A549 (cell line): Measurements from ENCODE around the gene ARHGAP12. TPM values are rescaled to one million over a fixed set of nuclear protein-coding genes. Genes with fewer than 3 reads are reported as not detected.

Experiments
- ATAC-seq, 2 experiments: fragments of 200-7000 bp in 1 of 2; fragments of >200 bp in 1 of 2; cut with Nextera tagmentation in 1 of 2; cut with Tn5 transposase in 1 of 2; 3 replicates each; pipeline versions ENCODE4 v1.8.0 to v1.9.1; 2018 to 2020; ENCODE audit warnings: mild to moderate bottlenecking in 1 of 2, moderate library complexity in 1 of 2
- CTCF ChIA-PET: fragments of 300-600 bp; sonication (Branson Sonifier 250); formaldehyde crosslinking; extraction: SDS; loops from one replicate; lab custom pipeline; 2021; ENCODE audit warnings: antibody characterized with exemption, inconsistent platforms; lab: Yijun Ruan, JAX
- POLR2A ChIA-PET: fragments of 350-600 bp; formaldehyde crosslinking; extraction: SDS; loops from one replicate; lab custom pipeline; 2021; ENCODE audit warnings: antibody characterized with exemption, inconsistent platforms; lab: Yijun Ruan, JAX
- DNase-seq, 2 experiments: peaks; one replicate each; pipeline versions ENCODE4 v3.0.0 to v3.0.0-alpha.2; 2011 to 2016; ENCODE audit warnings: low read depth in 1 of 2, low spot score in 1 of 2
- FAIRE-seq: peaks from 2 replicates; lab custom pipeline; 2011; peaks lifted over from hg19 to GRCh38; lab: Jason Lieb, UNC
- H3K27ac ChIP-seq, 2 experiments: fragments of >200 bp; sonication (Bioruptor Twin); formaldehyde crosslinking; 3 replicates each; pipeline ENCODE4 v1.5.1; 2016 to 2017
- H3K4me1 ChIP-seq: fragments of >200 bp; sonication (Bioruptor Twin); formaldehyde crosslinking; 3 replicates; pipeline ENCODE4 v1.6.1; 2016
- H3K4me2 ChIP-seq: fragments of >200 bp; sonication (Bioruptor Twin); formaldehyde crosslinking; 3 replicates; pipeline ENCODE4 v1.6.1; 2016
- H3K4me3 ChIP-seq: fragments of >200 bp; sonication (Bioruptor Twin); formaldehyde crosslinking; 3 replicates; pipeline ENCODE4 v1.5.1; 2016
- H3K9me3 ChIP-seq: fragments of >200 bp; sonication (Bioruptor Twin); formaldehyde crosslinking; 3 replicates; pipeline ENCODE4 v1.6.1; 2016
- BHLHE40 ChIP-seq: IDR thresholded peaks from 2 replicates; pipeline ENCODE4 v1.6.1; 2012; ENCODE audit warnings: low read depth, low read length, inconsistent platforms
- CEBPB ChIP-seq, 2 experiments: fragments of >200 bp in 1 of 2; sonication (Bioruptor Twin) in 1 of 2; formaldehyde crosslinking in 1 of 2; IDR thresholded peaks; 2 replicates each; pipeline ENCODE4 v1.6.1; 2012 to 2016
- CHD4 ChIP-seq: fragments of 200-600 bp; sonication (generic); IDR thresholded peaks from 2 replicates; pipeline ENCODE4 v1.6.1; 2016; ENCODE audit warnings: antibody characterized with exemption, mild to moderate bottlenecking, borderline replicate concordance
- EHF ChIP-seq: fragments of 250-450 bp; sonication (Bioruptor Pico); IDR thresholded peaks from 2 replicates; pipeline ENCODE4 v1.5.0; 2020; ENCODE audit warnings: mild to moderate bottlenecking
- EP300 ChIP-seq, 2 experiments: fragments of >200 bp; sonication (Bioruptor Twin); formaldehyde crosslinking; IDR thresholded peaks; 2 replicates in 1 of 2; 3 replicates in 1 of 2; pipeline ENCODE4 v1.6.1; 2016 to 2017
- FOSL2 ChIP-seq, 2 experiments: fragments of 450-650 bp in 1 of 2; fragments of >200 bp in 1 of 2; sonication (Bioruptor Twin) in 1 of 2; formaldehyde crosslinking; IDR thresholded peaks; 2 replicates each; pipeline versions ENCODE4 v1.5.0 to v1.6.1; 2016 to 2020; ENCODE audit warnings: mild to moderate bottlenecking in 1 of 2, moderate library complexity in 1 of 2
- HEYL ChIP-seq: fragments of 250-450 bp; sonication (Bioruptor Pico); IDR thresholded peaks from 2 replicates; pipeline ENCODE4 v1.8.0; 2021; ENCODE audit warnings: mild to moderate bottlenecking, moderate library complexity
- JUN ChIP-seq, 2 experiments: fragments of >200 bp; sonication (Bioruptor Twin); formaldehyde crosslinking; IDR thresholded peaks; 2 replicates in 1 of 2; 3 replicates in 1 of 2; pipeline ENCODE4 v1.6.1; 2016 to 2017
- JUNB ChIP-seq: fragments of >200 bp; sonication (Bioruptor Twin); formaldehyde crosslinking; IDR thresholded peaks from 2 replicates; pipeline ENCODE4 v1.6.1; 2016
- KDM5A ChIP-seq: fragments of 200-600 bp; sonication (generic); IDR thresholded peaks from 2 replicates; pipeline ENCODE4 v1.6.1; 2016; ENCODE audit warnings: antibody characterized with exemption, mild to moderate bottlenecking
- MAFK ChIP-seq: fragments of 450-650 bp; IDR thresholded peaks from 2 replicates; pipeline ENCODE4 v1.6.1; 2014; ENCODE audit not compliant: partially characterized antibody
- RNF2 ChIP-seq: fragments of 200-600 bp; sonication (generic); IDR thresholded peaks from 2 replicates; pipeline ENCODE4 v1.6.1; 2016; ENCODE audit warnings: low read depth, mild to moderate bottlenecking, antibody characterized with exemption, moderate library complexity, borderline replicate concordance
- TFCP2L1 ChIP-seq: fragments of 250-450 bp; sonication (Bioruptor Pico); IDR thresholded peaks from 2 replicates; pipeline ENCODE4 v1.5.0; 2021; ENCODE audit warnings: mild to moderate bottlenecking
- WGBS: methylation state at CpG from one replicate; pipeline ENCODE4 v1.1.6; 2017; ENCODE audit errors: missing lambda C conversion rate; 5-methylcytosine and 5-hydroxymethylcytosine counted together
- polyA plus RNA-seq, 4 experiments: library from polyadenylated mRNA; depleted of rRNA in 3 of 4; stranded (reverse); fragments of >200 nt; fragmentation: RNase III in 1 of 4; extraction: RNeasy Plus Mini Kit Qiagen cat#74134 plus additional on column Dnase treatment in 1 of 4; gene quantifications; 2 replicates in 3 of 4; 3 replicates in 1 of 4; pipeline ENCODE4 v1.2.3, GENCODE V29; 2011 to 2017
- TF ChIP-seq, protein P1 (sequence below): fragments of 200-600 bp; sonication (generic); IDR thresholded peaks from 2 replicates; pipeline ENCODE4 v1.6.1; 2016; ENCODE audit warnings: antibody characterized with exemption, mild to moderate bottlenecking, moderate library complexity
- TF ChIP-seq, protein P2 (sequence below): fragments of >200 bp; sonication (Bioruptor Twin); formaldehyde crosslinking; IDR thresholded peaks from 2 replicates; pipeline ENCODE4 v1.6.1; 2016
- TF ChIP-seq, protein P3 (sequence below): fragments of 150-350 bp; IDR thresholded peaks from 2 replicates; pipeline ENCODE4 v1.6.1; 2014; ENCODE audit warnings: low read depth, mild to moderate bottlenecking, low read length

The ARHGAP12 gene
- polyA plus RNA-seq, 2 of the 4 experiments (the other 2 are of a cell fraction): 22.1 to 49.3 TPM

DNA sequence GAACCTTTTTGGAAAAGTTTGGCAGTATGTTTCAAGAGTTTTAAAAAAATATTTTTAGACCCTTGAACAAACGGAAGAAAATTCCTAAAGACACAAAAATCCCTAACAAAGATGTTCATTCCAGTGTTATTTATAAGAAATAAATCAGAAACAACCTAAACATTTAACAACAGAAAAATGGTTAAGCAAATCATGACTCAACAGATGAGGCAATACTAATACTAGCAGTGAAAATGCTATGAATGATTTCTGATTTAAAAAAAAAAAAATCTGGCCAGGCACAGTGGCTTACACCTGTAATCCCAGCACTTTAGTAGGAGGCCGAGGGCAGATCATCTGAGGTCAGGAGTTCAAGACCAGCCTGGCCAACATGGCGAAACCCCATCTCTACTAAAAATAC is 61.0 kb downstream of the ARHGAP12 start:
- DNase-seq (peak in 1 of 2 experiments; percentile 47), FAIRE-seq (peak; percentile 43), ATAC-seq (no peak)
- peak overlapping the region; percentile 77 to 90 for H3K27ac ChIP-seq
- H3K4me3 ChIP-seq: no peak overlapping the region; the same call in 2 of the 3 replicates
- WGBS: 38% methylated on average over 3 of the region's 3 CpGs
- peak overlapping the region; percentile 94 for H3K4me2 ChIP-seq
- ChIA-PET CTCF (interaction anchor here (0.6 to 3.4 kb wide), 2 partner anchors 80 to 118 kb away, joined by 4 to 24 read pairs; no protein-coding TSS in a partner anchor), POLR2A (interaction anchor here (3.5 kb wide), 1 partner anchor 62 kb away, joined by 30 read pairs; the partner anchor contains the start of gene ARHGAP12)
- H3K9me3 ChIP-seq: no peaks in the 10 kb centered on the region
- peaks cover 86% of the 10 kb centered on the region for H3K4me1 ChIP-seq
- TF ChIP-seq KDM5A: no peak
- no peak for TF ChIP-seq CHD4
- TF ChIP-seq MAFK: peak; percentile 19
- TF ChIP-seq TFCP2L1: no peak
- TF ChIP-seq, protein P1, sequence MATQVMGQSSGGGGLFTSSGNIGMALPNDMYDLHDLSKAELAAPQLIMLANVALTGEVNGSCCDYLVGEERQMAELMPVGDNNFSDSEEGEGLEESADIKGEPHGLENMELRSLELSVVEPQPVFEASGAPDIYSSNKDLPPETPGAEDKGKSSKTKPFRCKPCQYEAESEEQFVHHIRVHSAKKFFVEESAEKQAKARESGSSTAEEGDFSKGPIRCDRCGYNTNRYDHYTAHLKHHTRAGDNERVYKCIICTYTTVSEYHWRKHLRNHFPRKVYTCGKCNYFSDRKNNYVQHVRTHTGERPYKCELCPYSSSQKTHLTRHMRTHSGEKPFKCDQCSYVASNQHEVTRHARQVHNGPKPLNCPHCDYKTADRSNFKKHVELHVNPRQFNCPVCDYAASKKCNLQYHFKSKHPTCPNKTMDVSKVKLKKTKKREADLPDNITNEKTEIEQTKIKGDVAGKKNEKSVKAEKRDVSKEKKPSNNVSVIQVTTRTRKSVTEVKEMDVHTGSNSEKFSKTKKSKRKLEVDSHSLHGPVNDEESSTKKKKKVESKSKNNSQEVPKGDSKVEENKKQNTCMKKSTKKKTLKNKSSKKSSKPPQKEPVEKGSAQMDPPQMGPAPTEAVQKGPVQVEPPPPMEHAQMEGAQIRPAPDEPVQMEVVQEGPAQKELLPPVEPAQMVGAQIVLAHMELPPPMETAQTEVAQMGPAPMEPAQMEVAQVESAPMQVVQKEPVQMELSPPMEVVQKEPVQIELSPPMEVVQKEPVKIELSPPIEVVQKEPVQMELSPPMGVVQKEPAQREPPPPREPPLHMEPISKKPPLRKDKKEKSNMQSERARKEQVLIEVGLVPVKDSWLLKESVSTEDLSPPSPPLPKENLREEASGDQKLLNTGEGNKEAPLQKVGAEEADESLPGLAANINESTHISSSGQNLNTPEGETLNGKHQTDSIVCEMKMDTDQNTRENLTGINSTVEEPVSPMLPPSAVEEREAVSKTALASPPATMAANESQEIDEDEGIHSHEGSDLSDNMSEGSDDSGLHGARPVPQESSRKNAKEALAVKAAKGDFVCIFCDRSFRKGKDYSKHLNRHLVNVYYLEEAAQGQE: no peak
- peak; percentile 60; the same call in 1 of the 2 replicates for TF ChIP-seq FOSL2 (IDR thresholded peaks at IDR 0.05)
- TF ChIP-seq FOSL2 (CRISPR knock-in tag; IDR thresholded peaks at IDR 0.05): peak; percentile 81
- TF ChIP-seq EP300 (IDR thresholded peaks at IDR 0.05): no peak
- TF ChIP-seq HEYL: no peak
- TF ChIP-seq BHLHE40: no peak
- TF ChIP-seq, protein P2, sequence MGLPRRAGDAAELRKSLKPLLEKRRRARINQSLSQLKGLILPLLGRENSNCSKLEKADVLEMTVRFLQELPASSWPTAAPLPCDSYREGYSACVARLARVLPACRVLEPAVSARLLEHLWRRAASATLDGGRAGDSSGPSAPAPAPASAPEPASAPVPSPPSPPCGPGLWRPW: peak; percentile 41; the same call in 1 of the 2 replicates
- TF ChIP-seq RNF2: no peak
- peak; percentile 51; the same call in 1 of the 2 replicates for TF ChIP-seq JUNB
- TF ChIP-seq, protein P3, sequence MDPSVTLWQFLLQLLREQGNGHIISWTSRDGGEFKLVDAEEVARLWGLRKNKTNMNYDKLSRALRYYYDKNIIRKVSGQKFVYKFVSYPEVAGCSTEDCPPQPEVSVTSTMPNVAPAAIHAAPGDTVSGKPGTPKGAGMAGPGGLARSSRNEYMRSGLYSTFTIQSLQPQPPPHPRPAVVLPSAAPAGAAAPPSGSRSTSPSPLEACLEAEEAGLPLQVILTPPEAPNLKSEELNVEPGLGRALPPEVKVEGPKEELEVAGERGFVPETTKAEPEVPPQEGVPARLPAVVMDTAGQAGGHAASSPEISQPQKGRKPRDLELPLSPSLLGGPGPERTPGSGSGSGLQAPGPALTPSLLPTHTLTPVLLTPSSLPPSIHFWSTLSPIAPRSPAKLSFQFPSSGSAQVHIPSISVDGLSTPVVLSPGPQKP: no peak
- peak; percentile 79 to 89; a peak in 3 of 4 replicates for TF ChIP-seq CEBPB (IDR thresholded peaks at IDR 0.05)

DNA sequence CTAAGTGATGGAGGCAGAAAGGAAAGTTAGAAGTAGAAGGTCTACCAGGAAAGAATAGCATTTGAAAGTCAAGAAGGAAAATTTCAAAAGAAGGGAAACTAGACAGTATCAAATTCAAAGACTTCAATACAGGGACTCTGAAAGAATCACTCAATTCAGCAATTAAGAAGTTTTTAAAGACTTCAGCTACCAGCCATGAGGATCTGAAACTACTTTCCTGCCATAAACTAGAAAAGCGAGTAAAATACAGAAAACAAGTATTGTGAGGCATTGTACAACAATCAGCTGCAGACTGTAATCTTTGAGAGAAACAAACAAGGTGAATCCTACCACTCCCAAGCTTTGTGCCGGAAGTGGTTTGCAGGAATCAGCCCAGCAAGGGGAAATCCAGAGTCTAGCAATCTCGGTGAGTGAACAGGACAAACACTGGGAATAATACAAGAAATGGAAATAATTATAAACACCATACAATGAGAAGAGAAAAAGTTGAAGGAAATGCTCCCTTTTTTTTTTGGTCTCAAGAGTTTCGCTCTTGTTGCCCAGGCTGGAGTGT is 62.4 kb downstream of the ARHGAP12 start:
- Histone ChIP-seq H3K4me3 (no peak overlapping the region), H3K4me1 (peaks cover 83% of the 10 kb centered on the region), H3K9me3 (no peaks in the 10 kb centered on the region), H3K27ac (peak overlapping the region; percentile 77 to 90), H3K4me2 (peak overlapping the region; percentile 94)
- no peak for TF ChIP-seq EHF (CRISPR knock-in tag)
- 0 out of 5 replicates have a peak, but pooled peaks of 1 of the 2 experiments have one; percentile 21 for TF ChIP-seq JUN (IDR thresholded peaks at IDR 0.05)
- DNase-seq (peak; percentile 47 to 68), ATAC-seq (peak; percentile 59 to 73; a peak in 3 of 6 replicates), FAIRE-seq (peak; percentile 70)
- POLR2A ChIA-PET: interaction anchor here (0.7 to 3.5 kb wide), 2 partner anchors 63 to 75 kb away, joined by 3 to 30 read pairs; partner anchors contain the start of gene ARHGAP12
- 21% methylated on average over 4 of the region's 4 CpGs for WGBS
- CTCF ChIA-PET: interaction anchor here (0.9 to 3.4 kb wide), 5 partner anchors 13 to 139 kb away, joined by 3 to 24 read pairs (median 3); no protein-coding TSS in a partner anchor
